GM18508 (cell line): ENCODE results near the gene ANO8.
A peak's percentile ranks its signal among the peaks of the same experiment; 100 is the strongest.

Experiments used
- ATAC-seq: cut with Tn5 transposase; IDR thresholded peaks from one replicate; pipeline ENCODE4 v1.9.1; 2021; ENCODE audit warnings: moderate number of reproducible peaks; ENCODE audit not compliant: insufficient read depth, unreplicated experiment

ANO8 gene

GRCh38 chr19:17347361-17347760 lies 12.7 kb upstream of the ANO8 start:
- ATAC-seq: no peak

- no peak for ATAC-seq
Measured at GRCh38 chr19:17346109-17346671, 11.5 kb upstream of the ANO8 start.

- no peak for ATAC-seq
Measured at GRCh38 chr19:17341845-17342244, 7.2 kb upstream of the ANO8 start.

GRCh38 chr19:17341386-17341785 lies 6.7 kb upstream of the ANO8 start:
- no peak for ATAC-seq

GRCh38 chr19:17340871-17341357 lies 6.3 kb upstream of the ANO8 start:
- ATAC-seq: no peak

- no peak for ATAC-seq
Measured at GRCh38 chr19:17340302-17340870, 5.7 kb upstream of the ANO8 start.

GRCh38 chr19:17339088-17339741 lies 4.6 kb upstream of the ANO8 start:
- no peak for ATAC-seq

GRCh38 chr19:17338433-17339078 lies 3.9 kb upstream of the ANO8 start:
- no peak for ATAC-seq

GRCh38 chr19:17337675-17338432 lies 3.2 kb upstream of the ANO8 start:
- ATAC-seq: no peak

GRCh38 chr19:17336872-17337674 lies 2.4 kb upstream of the ANO8 start, which contains the start of gene GTPBP3:
Gene GTPBP3 (plus strand): TSS chr19:17337553. CDS start chr19:17337612, 59 bp downstream.
- peak; percentile 67 for ATAC-seq

- ATAC-seq: no peak
Measured at GRCh38 chr19:17335575-17335974, 920 bp upstream of the ANO8 start.

GRCh38 chr19:17333611-17334413 lies 843 bp downstream of the ANO8 start:
- no peak for ATAC-seq

- no peak for ATAC-seq
Measured at GRCh38 chr19:17332677-17333581, 1.7 kb downstream of the ANO8 start.

- ATAC-seq: no peak
Measured at GRCh38 chr19:17332360-17332676, 2.3 kb downstream of the ANO8 start.

GRCh38 chr19:17331045-17331558 lies 3.6 kb downstream of the ANO8 start:
- ATAC-seq: no peak

- no peak for ATAC-seq
Measured at GRCh38 chr19:17330262-17331044, 4.2 kb downstream of the ANO8 start.
